ENCODE measurements around the gene MECP2.

DNA sequence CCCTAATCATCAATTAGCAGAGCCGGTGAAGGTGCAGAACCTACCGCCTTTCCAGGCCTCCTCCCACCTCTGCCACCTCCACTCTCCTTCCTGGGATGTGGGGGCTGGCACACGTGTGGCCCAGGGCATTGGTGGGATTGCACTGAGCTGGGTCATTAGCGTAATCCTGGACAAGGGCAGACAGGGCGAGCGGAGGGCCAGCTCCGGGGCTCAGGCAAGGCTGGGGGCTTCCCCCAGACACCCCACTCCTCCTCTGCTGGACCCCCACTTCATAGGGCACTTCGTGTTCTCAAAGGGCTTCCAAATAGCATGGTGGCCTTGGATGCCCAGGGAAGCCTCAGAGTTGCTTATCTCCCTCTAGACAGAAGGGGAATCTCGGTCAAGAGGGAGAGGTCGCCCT, 43.2 kb upstream of the MECP2 start:
- TF ChIP-seq, protein P1, sequence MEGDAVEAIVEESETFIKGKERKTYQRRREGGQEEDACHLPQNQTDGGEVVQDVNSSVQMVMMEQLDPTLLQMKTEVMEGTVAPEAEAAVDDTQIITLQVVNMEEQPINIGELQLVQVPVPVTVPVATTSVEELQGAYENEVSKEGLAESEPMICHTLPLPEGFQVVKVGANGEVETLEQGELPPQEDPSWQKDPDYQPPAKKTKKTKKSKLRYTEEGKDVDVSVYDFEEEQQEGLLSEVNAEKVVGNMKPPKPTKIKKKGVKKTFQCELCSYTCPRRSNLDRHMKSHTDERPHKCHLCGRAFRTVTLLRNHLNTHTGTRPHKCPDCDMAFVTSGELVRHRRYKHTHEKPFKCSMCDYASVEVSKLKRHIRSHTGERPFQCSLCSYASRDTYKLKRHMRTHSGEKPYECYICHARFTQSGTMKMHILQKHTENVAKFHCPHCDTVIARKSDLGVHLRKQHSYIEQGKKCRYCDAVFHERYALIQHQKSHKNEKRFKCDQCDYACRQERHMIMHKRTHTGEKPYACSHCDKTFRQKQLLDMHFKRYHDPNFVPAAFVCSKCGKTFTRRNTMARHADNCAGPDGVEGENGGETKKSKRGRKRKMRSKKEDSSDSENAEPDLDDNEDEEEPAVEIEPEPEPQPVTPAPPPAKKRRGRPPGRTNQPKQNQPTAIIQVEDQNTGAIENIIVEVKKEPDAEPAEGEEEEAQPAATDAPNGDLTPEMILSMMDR (CRISPR knock-in tag; IDR thresholded peaks at IDR 0.05) = no peak
- no peak for TF ChIP-seq SETDB1 (CRISPR knock-in tag; IDR thresholded peaks at IDR 0.05; ENCODE audit: borderline replicate concordance)
